CD4-positive, alpha-beta T cell (primary cell): ENCODE data around the gene FKTN. TPM values are rescaled to one million over a fixed set of nuclear protein-coding genes. Genes with fewer than 3 reads are reported as not detected.
A peak's percentile ranks its signal among the peaks of the same experiment; 100 is the strongest.

Experiments used
- ATAC-seq: fragments of 200-7000 bp; cut with Tn5 transposase; one replicate; pipeline ENCODE4 v1.10.0; 2022; ENCODE audit warnings: mild to moderate bottlenecking; ENCODE audit not compliant: poor library complexity
- CTCF ChIA-PET: fragments of 350-600 bp; sonication (Branson Sonifier 250); formaldehyde crosslinking; loops from one replicate; lab custom pipeline; 2021; ENCODE audit warnings: antibody characterized with exemption, inconsistent platforms; lab: Charles Lee
- POLR2A ChIA-PET: fragments of 350-600 bp; sonication (Branson Sonifier 250); formaldehyde crosslinking; loops from one replicate; lab custom pipeline; 2021; ENCODE audit warnings: antibody characterized with exemption, inconsistent platforms; lab: Charles Lee
- DNase-seq, 14 experiments: peaks; one replicate each; pipeline ENCODE4 v3.0.0-alpha.2; 2013 to 2020; ENCODE audit warnings: mixed read lengths in 2 of 14
- H3K27ac ChIP-seq, 2 donors: one replicate each; pipeline versions ENCODE4 v1.5.1 to v1.7.0; 2013; ENCODE audit warnings: low read length in 2 of 2, low read depth in 1 of 2, mild to moderate bottlenecking in 1 of 2
- H3K27me3 ChIP-seq, 2 experiments: 1 replicate in 1 of 2; 2 replicates in 1 of 2; pipeline versions ENCODE4 v1.6.1 to v1.7.0; 2013; ENCODE audit warnings: low read length in 2 of 2, control low read depth in 1 of 2, mild to moderate bottlenecking in 1 of 2, moderate library complexity in 1 of 2; ENCODE audit not compliant: insufficient read depth in 2 of 2, control insufficient read depth in 1 of 2
- H3K36me3 ChIP-seq: one replicate; pipeline ENCODE4 v1.6.1; 2013; ENCODE audit warnings: low read length, control low read depth; ENCODE audit not compliant: insufficient read depth
- H3K4me1 ChIP-seq: one replicate; pipeline ENCODE4 v1.6.1; 2013; ENCODE audit warnings: low read length, control low read depth; ENCODE audit not compliant: insufficient read depth
- H3K4me3 ChIP-seq: one replicate; pipeline ENCODE4 v1.5.1; 2013; ENCODE audit warnings: mild to moderate bottlenecking, low read length, moderate library complexity
- H3K9me3 ChIP-seq, 2 experiments: 1 replicate in 1 of 2; 2 replicates in 1 of 2; pipeline versions ENCODE4 v1.6.1 to v1.7.0; 2013; ENCODE audit warnings: low read length in 2 of 2, mild to moderate bottlenecking in 2 of 2, control low read depth in 1 of 2, moderate library complexity in 1 of 2; ENCODE audit not compliant: control insufficient read depth in 1 of 2, insufficient read depth in 1 of 2
- H3K27ac Mint-ChIP-seq: one replicate; pipeline ENCODE4 v1.8.0; 2020; ENCODE audit warnings: mixed read lengths
- H3K27me3 Mint-ChIP-seq: one replicate; pipeline ENCODE4 v1.8.0; 2021; ENCODE audit warnings: mixed read lengths
- H3K36me3 Mint-ChIP-seq: one replicate; pipeline ENCODE4 v1.8.0; 2021; ENCODE audit warnings: low read depth, mixed read lengths
- H3K4me1 Mint-ChIP-seq: one replicate; pipeline ENCODE4 v1.8.0; 2021; ENCODE audit warnings: low read depth, mixed read lengths
- H3K4me3 Mint-ChIP-seq: one replicate; pipeline ENCODE4 v1.8.0; 2020; ENCODE audit warnings: mild to moderate bottlenecking, mixed read lengths
- H3K9me3 Mint-ChIP-seq: one replicate; pipeline ENCODE4 v1.8.0; 2020; ENCODE audit warnings: mixed read lengths
- CTCF ChIP-seq: fragments of 200-600 bp; IDR thresholded peaks from one replicate; pipeline ENCODE4 v1.8.0; 2022; ENCODE audit warnings: antibody characterized with exemption, mild to moderate bottlenecking
- intact Hi-C, 2 experiments: fragments of 100-400 bp; cut with DNase I in 1 of 2; cut with micrococcal nuclease in 1 of 2; formaldehyde crosslinking; loops; one replicate each; pipeline versions ENCODE4 v1.15.1 to v1.9.0; 2023 to 2025; cut with DNase I, micrococcal nuclease
- total RNA-seq, 174 experiments: library from RNA in 2 of 174; stranded (reverse) in 2 of 174; gene quantifications; one replicate each; pipeline ENCODE4 v1.2.3 and lab custom pipeline; 2021 to 2026

FKTN gene
- total RNA-seq, 2 experiments from 2014 or later = 5.7 to 5.8 TPM

DNA sequence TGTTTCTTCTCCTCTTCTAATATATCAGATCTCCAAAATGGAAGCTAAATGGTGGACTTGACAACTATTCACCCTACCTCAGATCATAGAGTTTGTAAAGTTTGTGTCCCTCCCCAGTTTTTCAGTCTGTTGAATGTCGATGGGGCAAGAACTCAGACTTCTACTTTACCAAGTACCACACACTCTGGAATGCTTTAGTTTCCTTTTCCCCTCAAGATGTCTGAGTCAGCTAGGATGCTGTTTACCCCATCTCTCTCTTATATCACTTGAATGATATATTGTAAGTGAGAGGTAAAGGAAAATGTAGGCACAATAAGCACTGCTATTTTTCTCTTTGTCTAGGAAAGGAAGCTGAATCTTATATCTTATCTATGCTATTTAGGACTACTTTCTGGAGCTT lies 78.4 kb downstream of the FKTN start:
- CTCF ChIA-PET = interaction anchor here (1.4 kb wide), 1 partner anchor 15 kb away, joined by 3 read pairs; no protein-coding TSS in a partner anchor

DNA sequence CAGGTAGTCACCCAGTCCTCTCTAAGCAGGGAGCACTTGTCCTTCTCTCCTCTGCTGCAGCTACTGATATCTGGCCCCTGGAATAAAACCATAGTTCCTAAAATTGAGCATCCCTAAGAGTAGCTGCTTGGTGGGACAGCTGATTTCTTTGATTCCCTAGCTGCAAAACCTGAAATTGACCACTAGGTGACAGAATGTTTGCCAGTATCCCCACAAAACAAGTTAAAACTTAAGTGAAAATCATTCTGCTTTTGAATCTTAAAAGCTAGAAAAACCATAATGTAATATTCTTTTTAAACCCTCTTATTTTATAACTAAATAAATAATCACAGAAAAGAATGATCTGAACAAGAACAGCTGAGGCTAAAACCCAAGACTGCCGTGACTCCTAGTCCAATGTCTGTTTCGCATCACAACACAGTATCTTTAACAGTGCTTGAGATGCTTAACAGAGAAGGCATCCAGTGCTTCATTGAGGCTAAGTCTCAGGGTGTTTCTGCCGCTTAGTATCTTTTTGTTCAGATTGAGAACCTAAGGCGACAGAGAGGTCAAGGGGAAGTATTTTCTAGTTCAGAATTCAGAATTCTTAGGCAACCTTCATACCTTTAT lies 80.0 kb downstream of the FKTN start:
- intact Hi-C loops = no loop called here
- Mint-ChIP-seq H3K9me3 (no peaks in the 10 kb centered on the region), H3K4me1 (no peaks in the 10 kb centered on the region), H3K27me3 (no peaks in the 10 kb centered on the region), H3K4me3 (no peak overlapping the region), H3K27ac (no peak overlapping the region), H3K36me3 (peaks cover 61% of the 10 kb centered on the region)
- H3K27me3 ChIP-seq = no peaks in the 10 kb centered on the region
- peak; percentile 18 for TF ChIP-seq CTCF
- ATAC-seq = no peak
- no peak overlapping the region for H3K4me3 ChIP-seq
- H3K9me3 ChIP-seq = no peaks in the 10 kb centered on the region
- H3K4me1 ChIP-seq = no peaks in the 10 kb centered on the region
- no peaks in the 10 kb centered on the region for H3K36me3 ChIP-seq
- no peak overlapping the region for H3K27ac ChIP-seq
- ChIA-PET CTCF (no interaction called here), POLR2A (no interaction called here)
- DNase-seq = no peak

More for the DNA sequence above, 78.4 kb downstream of the FKTN start:
- no peaks in the 10 kb centered on the region for H3K4me1 Mint-ChIP-seq
- Histone ChIP-seq H3K27me3 (no peaks in the 10 kb centered on the region), H3K4me3 (no peak overlapping the region), H3K9me3 (no peaks in the 10 kb centered on the region), H3K36me3 (no peaks in the 10 kb centered on the region), H3K27ac (no peak overlapping the region), H3K4me1 (no peaks in the 10 kb centered on the region)
- H3K27ac Mint-ChIP-seq = no peak overlapping the region
- H3K9me3 Mint-ChIP-seq = no peaks in the 10 kb centered on the region
- H3K36me3 Mint-ChIP-seq = peaks cover 59% of the 10 kb centered on the region
- H3K4me3 Mint-ChIP-seq = no peak overlapping the region
- POLR2A ChIA-PET = no interaction called here
- DNase-seq (no peak), ATAC-seq (no peak)
- no peak for TF ChIP-seq CTCF
- no peaks in the 10 kb centered on the region for H3K27me3 Mint-ChIP-seq
- intact Hi-C loops = no loop called here

DNA sequence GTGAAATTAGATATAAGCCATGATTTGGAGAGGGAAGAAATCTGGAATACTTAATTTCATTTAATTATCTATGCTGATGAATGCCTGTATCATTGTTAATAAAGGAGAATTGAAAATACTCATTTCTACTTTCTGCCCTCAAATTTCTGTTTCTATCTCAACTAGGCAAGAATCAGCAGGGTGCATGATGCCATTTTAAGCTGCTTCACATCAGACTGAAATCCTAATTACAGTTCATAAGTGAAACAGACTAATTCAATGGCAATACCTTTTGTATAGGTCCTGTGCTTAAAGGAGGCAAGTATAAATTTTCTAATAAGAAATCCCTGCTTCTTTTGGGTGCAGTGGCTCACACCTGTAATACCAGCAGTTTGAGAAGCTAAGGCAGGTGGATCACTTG lies 82.0 kb downstream of the FKTN start:
- Mint-ChIP-seq H3K4me3 (no peak overlapping the region), H3K27ac (no peak overlapping the region), H3K9me3 (no peaks in the 10 kb centered on the region), H3K4me1 (no peaks in the 10 kb centered on the region), H3K27me3 (no peaks in the 10 kb centered on the region), H3K36me3 (peaks cover 46% of the 10 kb centered on the region)
- ATAC-seq (no peak), DNase-seq (no peak)
- intact Hi-C loops = no loop called here
- H3K9me3 ChIP-seq = no peaks in the 10 kb centered on the region
- H3K27ac ChIP-seq = no peak overlapping the region
- no peaks in the 10 kb centered on the region for H3K27me3 ChIP-seq
- no peak overlapping the region for H3K4me3 ChIP-seq
- CTCF ChIA-PET = no interaction called here
- POLR2A ChIA-PET = no interaction called here
- H3K36me3 ChIP-seq = no peaks in the 10 kb centered on the region
- TF ChIP-seq CTCF = no peak
- no peaks in the 10 kb centered on the region for H3K4me1 ChIP-seq
